ENCODE results near the gene TMEM154.

Gene TMEM154

DNA sequence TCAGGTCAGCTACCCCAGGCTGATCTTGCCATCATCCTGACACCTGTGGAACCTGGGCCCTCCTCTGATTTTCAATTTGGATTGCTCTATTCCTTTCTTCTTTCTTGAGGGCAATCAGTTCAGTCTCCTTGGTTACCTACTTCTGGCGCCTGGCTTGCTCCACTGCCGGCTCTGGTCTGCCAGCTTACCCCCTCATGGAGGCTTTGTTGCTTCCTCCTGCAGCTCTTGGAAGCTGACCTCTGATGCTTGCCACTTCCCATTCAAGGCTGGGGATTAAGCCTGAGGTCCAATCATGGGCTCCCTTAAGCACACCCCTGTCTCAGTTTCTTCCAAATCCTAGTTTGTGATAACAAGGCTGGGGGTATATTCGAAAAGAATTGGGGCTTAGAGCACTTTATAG, 5.4 kb downstream of the TMEM154 start:
- no peak overlapping the region for H3K4me3 ChIP-seq (ENCODE audit: low read depth, low read length)
- CTCF ChIA-PET, result interaction anchor here (3.1 kb wide), 1 partner anchor 173 kb away, joined by 11 read pairs; no protein-coding TSS in a partner anchor
- POLR2A ChIA-PET, result no interaction called here

DNA sequence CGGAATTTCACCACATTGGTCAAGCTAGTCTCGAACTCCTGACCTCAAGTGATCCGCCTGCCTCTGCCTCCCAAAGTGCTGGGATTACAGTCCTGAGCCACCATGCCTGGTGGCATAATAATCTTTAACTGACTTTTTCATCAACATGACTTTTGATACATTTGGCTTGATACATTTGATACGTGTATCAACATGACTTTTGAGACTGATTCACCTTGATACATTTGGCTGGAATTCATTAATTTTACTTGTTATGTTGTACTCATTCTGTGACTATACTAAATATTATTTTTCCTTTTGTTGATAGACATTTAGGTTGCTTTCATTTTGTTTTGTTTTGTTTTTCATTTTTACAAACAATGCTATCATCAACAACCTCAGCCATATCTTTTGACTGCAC, 6.3 kb downstream of the TMEM154 start:
- ChIA-PET CTCF (no interaction called here), POLR2A (no interaction called here)
- no peak for DNase-seq (ENCODE audit: low read depth, low spot score)
- no peak overlapping the region for H3K4me3 ChIP-seq (ENCODE audit: low read depth, low read length)
- TF ChIP-seq CTCF (IDR thresholded peaks at IDR 0.05; ENCODE audit: insufficient read depth, low read length, missing control alignments), result no peak

More for the DNA sequence above, 5.4 kb downstream of the TMEM154 start:
- TF ChIP-seq CTCF (IDR thresholded peaks at IDR 0.05; ENCODE audit: insufficient read depth, low read length, missing control alignments), result no peak
- DNase-seq (ENCODE audit: low read depth, low spot score), result no peak

DNA sequence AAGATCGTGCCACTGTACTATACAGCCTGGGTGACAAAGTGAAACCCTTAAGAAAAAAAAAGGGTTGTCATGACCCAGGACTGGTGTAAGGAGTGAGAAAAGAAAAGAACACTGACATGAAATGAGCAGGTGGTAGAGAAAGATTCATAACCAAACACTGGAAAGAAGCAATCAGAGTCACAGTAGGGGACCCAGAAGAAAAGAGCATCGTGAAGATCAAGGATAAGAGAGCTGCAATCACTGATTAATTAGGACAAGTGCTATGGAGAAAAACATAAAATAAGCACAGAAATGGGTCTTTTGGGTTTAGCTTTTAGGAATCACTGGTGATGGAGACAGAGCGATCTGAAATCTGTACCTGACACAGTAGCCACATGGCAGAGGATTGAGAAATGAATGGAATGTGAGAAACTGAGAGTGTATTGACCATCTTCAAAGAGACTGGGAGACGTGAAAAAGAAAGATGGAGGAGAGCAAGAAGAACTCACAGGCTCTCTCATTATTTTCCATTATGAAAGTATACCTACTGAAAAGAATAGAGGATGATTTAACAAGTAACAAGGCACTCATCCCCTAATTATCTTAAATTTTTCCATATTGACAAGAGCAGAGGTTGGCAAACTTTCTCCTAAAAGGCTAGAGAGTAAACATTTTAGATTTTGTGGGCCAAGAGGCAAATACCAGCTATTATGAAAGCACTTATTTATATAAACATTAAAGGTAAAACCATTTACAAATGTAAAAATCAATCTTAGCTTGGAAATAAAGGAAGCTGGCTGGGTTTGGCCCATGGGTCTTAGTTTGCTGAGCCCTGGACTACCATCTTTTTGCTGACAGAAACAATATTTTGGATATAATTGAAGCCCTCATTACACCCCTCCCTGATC, 7.3 kb downstream of the TMEM154 start:
- ChIA-PET POLR2A (no interaction called here), CTCF (no interaction called here)

GRCh38 chr4:152668338-152668964, 11.3 kb downstream of the TMEM154 start:
- ChIA-PET CTCF (interaction anchor here (0.9 kb wide), 1 partner anchor 23 kb away, joined by 3 read pairs; no protein-coding TSS in a partner anchor), POLR2A (no interaction called here)
- H3K4me3 ChIP-seq (ENCODE audit: low read depth, low read length), result no peak overlapping the region
- TF ChIP-seq CTCF (IDR thresholded peaks at IDR 0.05; ENCODE audit: insufficient read depth, low read length, missing control alignments), result no peak
- no peak for DNase-seq (ENCODE audit: low read depth, low spot score)

More for the DNA sequence above, 7.3 kb downstream of the TMEM154 start:
- H3K4me3 ChIP-seq (ENCODE audit: low read depth, low read length), result no peak overlapping the region
- DNase-seq (ENCODE audit: low read depth, low spot score), result no peak
- no peak for TF ChIP-seq CTCF (IDR thresholded peaks at IDR 0.05; ENCODE audit: insufficient read depth, low read length, missing control alignments)

DNA sequence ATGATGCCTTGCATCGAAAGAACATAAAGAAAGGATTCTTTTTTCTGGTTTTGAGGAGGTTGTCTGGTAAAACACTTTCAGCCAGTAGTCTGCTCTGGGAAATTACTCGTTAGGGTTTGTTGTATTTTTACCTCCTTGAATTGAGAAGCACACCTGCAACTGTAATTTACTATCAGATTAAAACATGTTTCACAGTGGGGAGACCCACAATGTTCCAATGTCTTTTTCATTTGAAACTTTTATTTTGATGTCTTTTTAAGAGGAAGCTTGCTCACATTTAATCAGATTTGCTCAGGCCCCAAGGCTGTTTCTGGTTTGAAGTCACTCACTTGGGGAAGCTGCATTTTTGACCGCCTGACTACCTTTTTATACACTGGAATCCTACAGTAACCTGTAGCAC, 12.0 kb downstream of the TMEM154 start:
- POLR2A ChIA-PET, result no interaction called here

More for the DNA sequence above, 12.0 kb downstream of the TMEM154 start:
- CTCF ChIA-PET, result no interaction called here
- DNase-seq (ENCODE audit: low read depth, low spot score), result no peak
- no peak overlapping the region for H3K4me3 ChIP-seq (ENCODE audit: low read depth, low read length)
- TF ChIP-seq CTCF (IDR thresholded peaks at IDR 0.05; ENCODE audit: insufficient read depth, low read length, missing control alignments), result no peak

All from AG04449 (cell line).